ENCODE data around the gene KATNAL1. TPM values are rescaled to one million over a fixed set of nuclear protein-coding genes. Genes with fewer than 3 reads are reported as not detected.
"Not testable (repeated sequence)": the region's sequence is repeated elsewhere in the genome, so short reads cannot be mapped to it uniquely, and the experiment has no call there.

The KATNAL1 gene
- polyA plus RNA-seq, 1 donor (not counting 4 experiments of a cell fraction or from before 2014, with no cell fraction given): 10.1 TPM

- TF ChIP-seq EZH2 (IDR thresholded peaks at IDR 0.05; ENCODE audit: low read length) (no peak), CTCF (optimal IDR thresholded peaks at IDR 0.05 in 1 of 3, IDR thresholded peaks at IDR 0.05 in 1 of 3, conservative IDR thresholded peaks at IDR 0.05 in 1 of 3; ENCODE audit: extremely low read depth in 1 of 3, insufficient read depth in 2 of 3, low read length in 3 of 3) (no peak)
- no peaks in the 10 kb centered on the region for H3K4me1 ChIP-seq (ENCODE audit: control insufficient read depth, extremely low read depth, insufficient read depth, low read length)
- no peak overlapping the region for H3K4me3 ChIP-seq (ENCODE audit: control insufficient read depth in 2 of 3, extremely low read depth in 1 of 3, insufficient read depth in 2 of 3, low read depth in 1 of 3, low read length in 3 of 3)
- dilution Hi-C loops (cut with MboI; ENCODE audit: extremely low pct_ligation_motif_present, low sequenced_read_pairs): no loop called here
- FAIRE-seq: no peak
- H3K9ac ChIP-seq (ENCODE audit: control insufficient read depth, extremely low read depth, insufficient read depth, low read length): no peak overlapping the region
- H3K27me3 ChIP-seq (ENCODE audit: control insufficient read depth, extremely low read depth, insufficient read depth, low read length): no peaks in the 10 kb centered on the region
- peaks cover 0 to 1% of the 10 kb centered on the region in 2 experiments for H3K36me3 ChIP-seq (ENCODE audit: control insufficient read depth in 2 of 2, extremely low read depth in 1 of 2, insufficient read depth in 2 of 2, low read length in 2 of 2)
- no peaks in the 10 kb centered on the region for H4K20me1 ChIP-seq (ENCODE audit: control insufficient read depth, extremely low read depth, insufficient read depth, low read length)
- no peaks in the 10 kb centered on the region for H3K9me3 ChIP-seq (ENCODE audit: control insufficient read depth, low read depth, low read length)
- H3K27ac ChIP-seq (ENCODE audit: control insufficient read depth, insufficient read depth, low read length): no peak overlapping the region
- no peak overlapping the region for H3K4me2 ChIP-seq (ENCODE audit: control insufficient read depth, extremely low read depth, insufficient read depth, low read depth, low read length)
- H3K9me1 ChIP-seq (ENCODE audit: control insufficient read depth, extremely low read depth, insufficient read depth, low read length): no peaks in the 10 kb centered on the region
- H2AFZ ChIP-seq (ENCODE audit: control insufficient read depth, low read length): no peak overlapping the region
- H3K79me2 ChIP-seq (ENCODE audit: control insufficient read depth, insufficient read depth, low read length): peaks cover 2% of the 10 kb centered on the region
- no peak for DNase-seq (ENCODE audit: low read depth, low spot score)
Measured at GRCh38 chr13:30274083-30274482, 33.3 kb downstream of the KATNAL1 start.

GRCh38 chr13:30270035-30270434 lies 37.3 kb downstream of the KATNAL1 start:
- H3K4me1 ChIP-seq (ENCODE audit: control insufficient read depth, extremely low read depth, insufficient read depth, low read length); H4K20me1 ChIP-seq (ENCODE audit: control insufficient read depth, extremely low read depth, insufficient read depth, low read length); H3K27ac ChIP-seq (ENCODE audit: control insufficient read depth, insufficient read depth, low read length); DNase-seq (ENCODE audit: low read depth, low spot score); H3K27me3 ChIP-seq (ENCODE audit: control insufficient read depth, extremely low read depth, insufficient read depth, low read length); H3K9me3 ChIP-seq (ENCODE audit: control insufficient read depth, low read depth, low read length); dilution Hi-C loops (cut with MboI; ENCODE audit: extremely low pct_ligation_motif_present, low sequenced_read_pairs); H3K4me3 ChIP-seq (ENCODE audit: control insufficient read depth in 2 of 3, extremely low read depth in 1 of 3, insufficient read depth in 2 of 3, low read depth in 1 of 3, low read length in 3 of 3); H3K9me1 ChIP-seq (ENCODE audit: control insufficient read depth, extremely low read depth, insufficient read depth, low read length); H3K36me3 ChIP-seq (ENCODE audit: control insufficient read depth in 2 of 2, extremely low read depth in 1 of 2, insufficient read depth in 2 of 2, low read length in 2 of 2); H2AFZ ChIP-seq (ENCODE audit: control insufficient read depth, low read length); H3K9ac ChIP-seq (ENCODE audit: control insufficient read depth, extremely low read depth, insufficient read depth, low read length); H3K79me2 ChIP-seq (ENCODE audit: control insufficient read depth, insufficient read depth, low read length); H3K4me2 ChIP-seq (ENCODE audit: control insufficient read depth, extremely low read depth, insufficient read depth, low read depth, low read length); FAIRE-seq: not testable (repeated sequence)

- H3K27ac ChIP-seq (ENCODE audit: control insufficient read depth, insufficient read depth, low read length): no peak overlapping the region
- no peak overlapping the region for H3K4me2 ChIP-seq (ENCODE audit: control insufficient read depth, extremely low read depth, insufficient read depth, low read depth, low read length)
- TF ChIP-seq CTCF (optimal IDR thresholded peaks at IDR 0.05 in 1 of 3, IDR thresholded peaks at IDR 0.05 in 1 of 3, conservative IDR thresholded peaks at IDR 0.05 in 1 of 3; ENCODE audit: extremely low read depth in 1 of 3, insufficient read depth in 2 of 3, low read length in 3 of 3): no peak
- TF ChIP-seq EZH2 (IDR thresholded peaks at IDR 0.05; ENCODE audit: low read length): no peak
- H3K9ac ChIP-seq (ENCODE audit: control insufficient read depth, extremely low read depth, insufficient read depth, low read length): no peak overlapping the region
- DNase-seq (ENCODE audit: low read depth, low spot score) (no peak), FAIRE-seq (no peak)
- no peaks in the 10 kb centered on the region for H4K20me1 ChIP-seq (ENCODE audit: control insufficient read depth, extremely low read depth, insufficient read depth, low read length)
- no peaks in the 10 kb centered on the region for H3K9me3 ChIP-seq (ENCODE audit: control insufficient read depth, low read depth, low read length)
- no peak overlapping the region for H3K4me3 ChIP-seq (ENCODE audit: control insufficient read depth in 2 of 3, extremely low read depth in 1 of 3, insufficient read depth in 2 of 3, low read depth in 1 of 3, low read length in 3 of 3)
- no peaks in the 10 kb centered on the region for H3K27me3 ChIP-seq (ENCODE audit: control insufficient read depth, extremely low read depth, insufficient read depth, low read length)
- H3K9me1 ChIP-seq (ENCODE audit: control insufficient read depth, extremely low read depth, insufficient read depth, low read length): no peaks in the 10 kb centered on the region
- dilution Hi-C loops (cut with MboI; ENCODE audit: extremely low pct_ligation_motif_present, low sequenced_read_pairs): no loop called here
- no peaks in the 10 kb centered on the region for H3K4me1 ChIP-seq (ENCODE audit: control insufficient read depth, extremely low read depth, insufficient read depth, low read length)
- H3K36me3 ChIP-seq (ENCODE audit: control insufficient read depth in 2 of 2, extremely low read depth in 1 of 2, insufficient read depth in 2 of 2, low read length in 2 of 2): peaks cover 0 to 1% of the 10 kb centered on the region in 2 experiments
- H2AFZ ChIP-seq (ENCODE audit: control insufficient read depth, low read length): no peak overlapping the region
- no peaks in the 10 kb centered on the region for H3K79me2 ChIP-seq (ENCODE audit: control insufficient read depth, insufficient read depth, low read length)
Measured at GRCh38 chr13:30268673-30269072, 38.7 kb downstream of the KATNAL1 start.
